ENCODE results near the gene FOXA2.

DNA sequence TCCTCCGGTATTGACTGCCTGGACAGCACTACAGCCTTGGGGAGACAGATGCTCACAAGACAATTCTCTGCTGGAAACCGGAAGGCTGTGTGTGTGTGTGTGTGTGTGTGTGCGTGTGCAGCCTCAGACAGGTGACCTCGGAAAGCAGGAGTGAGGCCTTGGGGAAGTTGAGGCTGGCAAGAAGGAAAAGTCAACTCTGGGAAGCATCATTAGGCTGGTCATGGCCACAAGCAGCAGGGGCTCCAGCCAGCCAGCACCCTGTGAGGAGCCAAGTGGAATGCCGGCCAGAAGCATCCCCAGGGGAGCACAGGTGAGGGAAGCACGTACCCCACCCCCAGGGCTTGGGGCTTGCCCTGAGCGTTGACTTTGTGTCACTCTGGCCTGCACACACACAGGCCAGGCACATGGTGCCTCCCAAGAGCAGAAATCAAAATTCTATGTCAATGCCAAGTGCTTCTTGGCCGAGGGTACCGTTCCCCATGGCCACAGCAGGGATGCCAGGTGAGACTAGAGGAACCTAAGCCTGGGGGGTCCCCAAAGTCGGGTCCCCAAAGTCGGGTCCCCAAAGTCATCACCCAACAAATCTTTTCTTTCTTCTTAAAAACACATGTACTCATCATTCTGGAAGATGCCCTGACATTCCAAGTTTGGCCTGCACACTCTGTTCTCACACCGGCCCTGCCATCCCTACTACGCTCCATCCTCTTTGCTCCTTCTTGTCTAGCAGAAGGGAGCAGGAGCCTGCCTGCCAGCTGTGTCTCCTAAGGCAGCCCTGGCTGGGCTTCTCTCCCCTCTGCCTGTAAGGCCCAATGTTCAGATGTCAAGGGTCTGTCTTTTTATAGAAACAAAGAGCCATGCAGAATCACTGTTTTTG lies 26.7 kb downstream of the FOXA2 start:
- TF ChIP-seq, protein P1, sequence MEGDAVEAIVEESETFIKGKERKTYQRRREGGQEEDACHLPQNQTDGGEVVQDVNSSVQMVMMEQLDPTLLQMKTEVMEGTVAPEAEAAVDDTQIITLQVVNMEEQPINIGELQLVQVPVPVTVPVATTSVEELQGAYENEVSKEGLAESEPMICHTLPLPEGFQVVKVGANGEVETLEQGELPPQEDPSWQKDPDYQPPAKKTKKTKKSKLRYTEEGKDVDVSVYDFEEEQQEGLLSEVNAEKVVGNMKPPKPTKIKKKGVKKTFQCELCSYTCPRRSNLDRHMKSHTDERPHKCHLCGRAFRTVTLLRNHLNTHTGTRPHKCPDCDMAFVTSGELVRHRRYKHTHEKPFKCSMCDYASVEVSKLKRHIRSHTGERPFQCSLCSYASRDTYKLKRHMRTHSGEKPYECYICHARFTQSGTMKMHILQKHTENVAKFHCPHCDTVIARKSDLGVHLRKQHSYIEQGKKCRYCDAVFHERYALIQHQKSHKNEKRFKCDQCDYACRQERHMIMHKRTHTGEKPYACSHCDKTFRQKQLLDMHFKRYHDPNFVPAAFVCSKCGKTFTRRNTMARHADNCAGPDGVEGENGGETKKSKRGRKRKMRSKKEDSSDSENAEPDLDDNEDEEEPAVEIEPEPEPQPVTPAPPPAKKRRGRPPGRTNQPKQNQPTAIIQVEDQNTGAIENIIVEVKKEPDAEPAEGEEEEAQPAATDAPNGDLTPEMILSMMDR (IDR thresholded peaks at IDR 0.05; ENCODE audit: low read depth, low read length, poor library complexity, severe bottlenecking) = no peak
- TF ChIP-seq EZH2phosphoT487 (IDR thresholded peaks at IDR 0.05; ENCODE audit: borderline replicate concordance, low read length) = no peak

Measured in DOHH2 (cell line).